Smooth muscle cell (in vitro differentiated cells): ENCODE results near the gene PCDHA13. TPM values are rescaled to one million over a fixed set of nuclear protein-coding genes. Genes with fewer than 3 reads are reported as not detected.

Experiments
- DNase-seq: peaks from one replicate; lab custom pipeline; 2025; ENCODE audit not compliant: unreplicated experiment; lab: John Stamatoyannopoulos, UW
- H2AFZ ChIP-seq: fragments of 200-600 bp; sonication (generic); 2 replicates; pipeline ENCODE4 v1.6.0; 2016; ENCODE audit warnings: antibody characterized with exemption, low read depth, mild to moderate bottlenecking
- H3F3A ChIP-seq: fragments of 200-600 bp; sonication (generic); 2 replicates; pipeline ENCODE4 v1.6.0; 2017; ENCODE audit warnings: antibody characterized with exemption, low read depth
- H3K27ac ChIP-seq: fragments of 200-600 bp; sonication (generic); 2 replicates; pipeline ENCODE4 v1.5.1; 2016; ENCODE audit warnings: low read depth, mild to moderate bottlenecking
- H3K27me3 ChIP-seq: fragments of 200-600 bp; sonication (generic); 2 replicates; pipeline ENCODE4 v1.6.1; 2016; ENCODE audit warnings: low read depth, mild to moderate bottlenecking
- H3K36me3 ChIP-seq: fragments of 200-600 bp; sonication (generic); 2 replicates; pipeline ENCODE4 v1.5.1; 2016; ENCODE audit warnings: low read depth
- H3K4me1 ChIP-seq: fragments of 200-600 bp; sonication (generic); 2 replicates; pipeline ENCODE4 v1.5.1; 2016; ENCODE audit warnings: low read depth
- H3K4me2 ChIP-seq: fragments of 200-600 bp; sonication (generic); 2 replicates; pipeline ENCODE4 v1.6.0; 2016; ENCODE audit warnings: mild to moderate bottlenecking
- H3K4me3 ChIP-seq: fragments of 200-600 bp; sonication (generic); 2 replicates; pipeline ENCODE4 v1.5.1; 2016; ENCODE audit warnings: mild to moderate bottlenecking
- H3K79me2 ChIP-seq: fragments of 200-600 bp; sonication (generic); 2 replicates; pipeline ENCODE4 v1.6.0; 2016; ENCODE audit warnings: low read depth, mild to moderate bottlenecking
- H3K9ac ChIP-seq: fragments of 200-600 bp; sonication (generic); 2 replicates; pipeline ENCODE4 v1.6.0; 2016; ENCODE audit warnings: low read depth
- H3K9me3 ChIP-seq: fragments of 200-600 bp; sonication (generic); replicated peaks from 2 replicates; pipeline ENCODE4 v1.5.1; 2016; ENCODE audit warnings: low read depth
- H4K20me1 ChIP-seq: fragments of 200-600 bp; sonication (generic); 2 replicates; pipeline ENCODE4 v1.6.0; 2016; ENCODE audit warnings: low read depth
- CTCF ChIP-seq: fragments of 200-600 bp; sonication (generic); IDR thresholded peaks from 2 replicates; pipeline ENCODE4 v1.5.1; 2017; ENCODE audit warnings: borderline replicate concordance, mild to moderate bottlenecking, antibody characterized with exemption; ENCODE audit not compliant: insufficient read depth, poor library complexity, severe bottlenecking
- WGBS: methylation state at CpG from one replicate; pipeline ENCODE4 v1.1.7; 2016; ENCODE audit warnings: low lambda C conversion rate; 5-methylcytosine and 5-hydroxymethylcytosine counted together
- polyA plus RNA-seq: library from polyadenylated mRNA; unstranded; fragments of >200 nt; fragmentation: Nextera tagmentation; extraction: Ambion mirVana; gene quantifications from 2 replicates; pipeline ENCODE4 v1.2.1, GENCODE V29; 2016
- total RNA-seq: library from RNA; depleted of rRNA; stranded (reverse); fragments of >200 nt; gene quantifications from 2 replicates; pipeline ENCODE4 v1.2.3, GENCODE V29; 2014

The PCDHA13 gene
- total and polyA plus RNA-seq, 2 experiments from 2014 or later, result 0.99 to 1.3 TPM

DNA sequence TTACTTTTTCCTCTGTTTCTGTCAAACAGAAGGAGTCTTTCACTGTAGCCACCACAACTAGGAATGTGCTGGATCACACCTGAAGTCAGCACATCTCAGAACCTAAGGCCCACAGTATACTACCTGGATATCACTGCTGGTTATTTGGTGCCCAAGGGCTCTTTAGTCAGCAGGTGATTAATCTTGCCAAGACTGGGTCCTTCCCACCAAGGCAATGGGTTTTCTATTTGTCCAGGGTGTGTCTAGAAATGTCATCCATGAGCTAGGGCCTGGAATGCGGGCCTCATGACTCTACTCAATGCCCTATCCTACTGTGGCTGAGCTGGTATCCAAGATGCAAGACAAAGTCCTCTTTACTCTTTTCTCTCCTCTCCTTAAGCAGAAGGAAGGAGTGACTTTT, 34.4 kb downstream of the PCDHA13 start:
- Histone ChIP-seq H3F3A (no peaks in the 10 kb centered on the region), H4K20me1 (peaks cover 17% of the 10 kb centered on the region), H3K9me3 (no peaks in the 10 kb centered on the region), H3K79me2 (peaks cover 8% of the 10 kb centered on the region), H3K9ac (no peak overlapping the region), H3K27me3 (no peaks in the 10 kb centered on the region), H3K4me3 (no peak overlapping the region), H3K4me1 (no peaks in the 10 kb centered on the region), H3K36me3 (no peaks in the 10 kb centered on the region), H3K27ac (no peak overlapping the region), H3K4me2 (no peak overlapping the region), H2AFZ (no peak overlapping the region)
- DNase-seq, result no peak
- WGBS, result 100% methylated on average over 1 of the region's 1 CpG
- TF ChIP-seq CTCF, result no peak

- DNase-seq, result no peak
- H3K9me3 ChIP-seq, result no peaks in the 10 kb centered on the region
- H3K4me1 ChIP-seq, result peaks cover 4% of the 10 kb centered on the region
- no peak overlapping the region for H3K27ac ChIP-seq
- WGBS, result 95% methylated on average over 4 of the region's 4 CpGs
- peaks cover 52% of the 10 kb centered on the region for H4K20me1 ChIP-seq
- no peak overlapping the region for H3K4me2 ChIP-seq
- no peaks in the 10 kb centered on the region for H3K79me2 ChIP-seq
- H2AFZ ChIP-seq, result no peak overlapping the region
- H3K4me3 ChIP-seq, result no peak overlapping the region
- H3K9ac ChIP-seq, result no peak overlapping the region
- H3K27me3 ChIP-seq, result no peaks in the 10 kb centered on the region
- H3K36me3 ChIP-seq, result no peaks in the 10 kb centered on the region
- no peak for TF ChIP-seq CTCF
- peaks cover 6% of the 10 kb centered on the region for H3F3A ChIP-seq
Measured at GRCh38 chr5:140923601-140924000, 41.7 kb downstream of the PCDHA13 start.

GRCh38 chr5:140925806-140926442, 44.0 kb downstream of the PCDHA13 start, which contains the start of gene PCDHAC1:
TSS of gene PCDHAC1 (plus strand) at chr5:140926299. CDS start at chr5:140926893, 594 bp downstream.
- peaks cover 4% of the 10 kb centered on the region for H3K4me1 ChIP-seq
- no peaks in the 10 kb centered on the region for H3K36me3 ChIP-seq
- H3K27me3 ChIP-seq, result no peaks in the 10 kb centered on the region
- WGBS, result 3% methylated on average over 41 of the region's 41 CpGs
- peak within 1 kb of the TSS; percentile 96 for H3K4me2 ChIP-seq
- H3K79me2 ChIP-seq, result no peaks in the 10 kb centered on the region
- TF ChIP-seq CTCF, result no peak
- H3K9me3 ChIP-seq, result no peaks in the 10 kb centered on the region
- peaks cover 56% of the 10 kb centered on the region for H4K20me1 ChIP-seq
- H3K4me3 ChIP-seq, result peak within 1 kb of the TSS; percentile 73
- peak within 1 kb of the TSS; percentile 10 for H3K9ac ChIP-seq
- DNase-seq, result no peak
- H2AFZ ChIP-seq, result peak within 1 kb of the TSS; percentile 74
- H3F3A ChIP-seq, result peaks cover 6% of the 10 kb centered on the region
- no peak within 1 kb of the TSS for H3K27ac ChIP-seq
